Osteoblast (primary cell): ENCODE results near the gene RAB4A. TPM values are rescaled to one million over a fixed set of nuclear protein-coding genes. Genes with fewer than 3 reads are reported as not detected.
A peak's percentile ranks its signal among the peaks of the same experiment; 100 is the strongest.

ENCODE experiments used
- DNase-seq: peaks from one replicate; pipeline ENCODE4 v3.0.0; 2011; ENCODE audit warnings: low spot score, mixed read lengths; ENCODE audit not compliant: insufficient read length; ENCODE audit errors: missing footprints
- H2AFZ ChIP-seq: 2 replicates; pipeline ENCODE4 v1.6.0; 2011; ENCODE audit warnings: mild to moderate bottlenecking, low read length
- H3K27ac ChIP-seq: 2 replicates; pipeline ENCODE4 v1.5.1; 2011; ENCODE audit warnings: mild to moderate bottlenecking, low read depth, low read length, moderate library complexity
- H3K27me3 ChIP-seq: 2 replicates; pipeline ENCODE4 v1.6.0; 2012; ENCODE audit warnings: mild to moderate bottlenecking, control low read depth, inconsistent platforms, low read length, moderate library complexity; ENCODE audit not compliant: insufficient read depth
- H3K36me3 ChIP-seq: 2 replicates; pipeline ENCODE4 v1.5.1; 2011; ENCODE audit warnings: mild to moderate bottlenecking, low read length, control low read depth, moderate library complexity; ENCODE audit not compliant: insufficient read depth
- H3K4me1 ChIP-seq: 2 replicates; pipeline ENCODE4 v1.5.1; 2011; ENCODE audit warnings: mild to moderate bottlenecking, low read length, control low read depth, moderate library complexity; ENCODE audit not compliant: insufficient read depth
- H3K4me2 ChIP-seq: 2 replicates; pipeline ENCODE4 v1.6.0; 2011; ENCODE audit warnings: mild to moderate bottlenecking, low read length; ENCODE audit not compliant: insufficient read depth
- H3K4me3 ChIP-seq: fragments of 200-600 bp; sonication (generic); 3 replicates; pipeline ENCODE4 v1.5.1; 2012; ENCODE audit warnings: mild to moderate bottlenecking, low read length, inconsistent platforms; ENCODE audit not compliant: insufficient read depth
- H3K79me2 ChIP-seq: 2 replicates; pipeline ENCODE4 v1.6.0; 2012; ENCODE audit warnings: mild to moderate bottlenecking, low read length, control low read depth, inconsistent platforms; ENCODE audit not compliant: insufficient read depth
- H3K9me3 ChIP-seq: 2 replicates; pipeline ENCODE4 v1.5.1; 2011; ENCODE audit warnings: low read depth, low read length, control low read depth
- H4K20me1 ChIP-seq: 2 replicates; pipeline ENCODE4 v1.6.0; 2012; ENCODE audit warnings: mild to moderate bottlenecking, low read length, control low read depth; ENCODE audit not compliant: insufficient read depth
- total RNA-seq: library from RNA; depleted of rRNA; stranded (reverse); fragments of >200 nt; gene quantifications from 2 replicates; pipeline ENCODE4 v1.2.3, GENCODE V29; 2012
- TF ChIP-seq, protein P1 (sequence below): IDR thresholded peaks from 2 replicates; pipeline ENCODE4 v1.5.1; 2011; ENCODE audit warnings: mild to moderate bottlenecking, low read depth, low read length, moderate library complexity; ENCODE audit errors: extremely low read depth

Gene RAB4A
- total RNA-seq, 1 donor, result 19.9 TPM

DNA sequence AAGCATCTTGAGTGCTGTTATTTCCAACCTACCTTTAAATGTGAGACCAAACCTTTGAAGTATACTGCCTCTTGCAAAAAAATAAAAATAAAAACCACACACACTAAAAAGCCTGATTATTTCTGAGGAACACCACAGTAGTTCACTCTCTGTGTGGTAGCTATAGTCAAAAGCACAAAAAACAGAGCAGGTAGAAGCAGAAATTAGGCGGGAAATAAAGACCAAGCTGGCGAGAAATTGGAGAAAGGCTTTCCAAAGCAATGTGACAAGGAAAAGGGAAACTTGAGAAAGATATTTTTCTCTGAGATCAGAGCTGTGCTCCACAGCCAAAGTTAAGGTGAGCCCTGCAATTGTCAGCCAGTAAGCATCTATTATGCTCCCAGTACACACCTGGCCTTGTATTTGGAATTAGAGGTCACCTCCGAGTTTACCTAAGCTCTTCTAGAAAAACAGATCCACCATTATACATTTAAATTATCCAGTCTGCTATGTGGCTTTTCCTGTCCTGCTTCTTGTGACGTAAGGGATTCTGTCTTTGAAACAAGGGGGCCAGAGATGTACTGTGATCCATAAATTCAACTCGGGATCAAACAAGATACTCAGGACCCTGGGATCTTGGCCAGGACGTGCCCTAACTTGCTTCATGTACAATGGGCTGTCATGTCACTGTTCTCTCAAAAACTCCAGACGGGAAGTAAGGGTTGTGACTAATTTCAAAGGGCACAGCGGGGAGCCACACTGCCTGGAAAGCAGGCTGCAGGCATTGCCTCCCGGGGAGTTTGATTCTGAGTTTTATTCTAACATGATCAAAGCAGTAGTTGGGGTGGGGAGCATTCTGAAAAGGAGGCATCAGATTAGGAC lies 39.8 kb upstream of the RAB4A start:
- Histone ChIP-seq H3K79me2 (no peaks in the 10 kb centered on the region), H3K4me2 (no peak overlapping the region), H3K27ac (no peak overlapping the region), H3K9me3 (no peaks in the 10 kb centered on the region), H3K36me3 (no peaks in the 10 kb centered on the region), H3K4me3 (no peak overlapping the region), H2AFZ (no peak overlapping the region), H3K4me1 (no peaks in the 10 kb centered on the region), H4K20me1 (no peaks in the 10 kb centered on the region), H3K27me3 (peaks cover 13% of the 10 kb centered on the region)
- DNase-seq, result no peak
- TF ChIP-seq, protein P1, sequence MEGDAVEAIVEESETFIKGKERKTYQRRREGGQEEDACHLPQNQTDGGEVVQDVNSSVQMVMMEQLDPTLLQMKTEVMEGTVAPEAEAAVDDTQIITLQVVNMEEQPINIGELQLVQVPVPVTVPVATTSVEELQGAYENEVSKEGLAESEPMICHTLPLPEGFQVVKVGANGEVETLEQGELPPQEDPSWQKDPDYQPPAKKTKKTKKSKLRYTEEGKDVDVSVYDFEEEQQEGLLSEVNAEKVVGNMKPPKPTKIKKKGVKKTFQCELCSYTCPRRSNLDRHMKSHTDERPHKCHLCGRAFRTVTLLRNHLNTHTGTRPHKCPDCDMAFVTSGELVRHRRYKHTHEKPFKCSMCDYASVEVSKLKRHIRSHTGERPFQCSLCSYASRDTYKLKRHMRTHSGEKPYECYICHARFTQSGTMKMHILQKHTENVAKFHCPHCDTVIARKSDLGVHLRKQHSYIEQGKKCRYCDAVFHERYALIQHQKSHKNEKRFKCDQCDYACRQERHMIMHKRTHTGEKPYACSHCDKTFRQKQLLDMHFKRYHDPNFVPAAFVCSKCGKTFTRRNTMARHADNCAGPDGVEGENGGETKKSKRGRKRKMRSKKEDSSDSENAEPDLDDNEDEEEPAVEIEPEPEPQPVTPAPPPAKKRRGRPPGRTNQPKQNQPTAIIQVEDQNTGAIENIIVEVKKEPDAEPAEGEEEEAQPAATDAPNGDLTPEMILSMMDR, result no peak

DNA sequence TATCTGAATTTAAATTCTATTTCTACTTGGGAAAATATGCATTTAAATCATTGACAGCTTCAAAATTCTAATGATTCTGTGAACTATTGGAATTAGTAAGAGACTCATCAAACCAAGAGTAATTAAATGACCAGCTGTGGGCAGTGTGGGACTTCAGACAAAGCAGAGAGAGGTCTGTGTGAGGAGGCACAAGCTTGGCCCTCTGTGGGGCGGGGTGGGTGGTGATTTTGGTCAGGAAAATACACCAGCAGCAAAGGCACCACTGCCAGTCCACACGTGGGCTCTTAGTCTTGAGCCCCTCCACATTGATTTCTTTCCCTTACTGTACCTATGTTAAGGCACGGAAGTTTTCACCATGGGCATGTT lies 39.2 kb upstream of the RAB4A start:
- no peak overlapping the region for H3K4me2 ChIP-seq
- no peak overlapping the region for H3K4me3 ChIP-seq
- no peak for DNase-seq

DNA sequence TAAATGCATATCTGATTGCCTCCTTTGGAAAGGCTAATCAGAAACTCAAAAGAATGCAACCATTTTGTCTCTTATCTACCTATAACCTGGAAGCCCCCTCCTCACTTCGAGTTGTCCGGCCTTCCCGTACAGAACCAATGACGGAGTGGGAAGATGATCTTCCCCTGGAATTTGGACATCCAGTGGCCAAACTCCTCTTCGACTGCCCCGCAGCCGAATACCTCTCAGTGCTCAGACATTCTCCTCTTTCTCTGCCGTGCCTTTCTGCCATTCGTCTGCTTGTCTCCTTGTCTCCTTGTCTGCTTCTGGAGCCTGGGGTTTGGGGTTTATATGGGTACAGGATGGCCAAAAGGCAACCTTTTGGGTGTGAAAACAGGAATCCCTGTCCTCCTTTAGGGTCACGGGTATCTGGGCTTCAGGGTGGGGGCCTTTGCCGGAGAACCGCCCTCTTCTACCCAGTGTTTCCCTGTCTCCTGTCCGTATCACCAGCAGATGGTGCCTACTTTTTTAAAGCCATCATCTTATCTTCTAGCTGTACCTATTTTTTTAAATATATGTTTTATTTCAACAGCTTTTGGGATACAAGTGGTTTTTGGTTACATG lies 35.9 kb upstream of the RAB4A start:
- TF ChIP-seq, protein P1, result no peak
- H3K9me3 ChIP-seq, result no peaks in the 10 kb centered on the region
- no peaks in the 10 kb centered on the region for H3K36me3 ChIP-seq
- peaks cover 2% of the 10 kb centered on the region for H3K4me1 ChIP-seq
- no peak overlapping the region for H3K27ac ChIP-seq
- H3K4me3 ChIP-seq, result no peak overlapping the region
- H3K79me2 ChIP-seq, result no peaks in the 10 kb centered on the region
- H4K20me1 ChIP-seq, result no peaks in the 10 kb centered on the region
- no peak overlapping the region for H3K4me2 ChIP-seq
- no peak for DNase-seq
- peaks cover 5% of the 10 kb centered on the region for H3K27me3 ChIP-seq
- no peak overlapping the region for H2AFZ ChIP-seq

More for the DNA sequence above, 39.2 kb upstream of the RAB4A start:
- Histone ChIP-seq H3K79me2 (no peaks in the 10 kb centered on the region), H4K20me1 (no peaks in the 10 kb centered on the region), H3K9me3 (no peaks in the 10 kb centered on the region), H2AFZ (no peak overlapping the region), H3K27ac (no peak overlapping the region), H3K36me3 (no peaks in the 10 kb centered on the region), H3K27me3 (peaks cover 13% of the 10 kb centered on the region), H3K4me1 (no peaks in the 10 kb centered on the region)
- TF ChIP-seq, protein P1, result no peak

DNA sequence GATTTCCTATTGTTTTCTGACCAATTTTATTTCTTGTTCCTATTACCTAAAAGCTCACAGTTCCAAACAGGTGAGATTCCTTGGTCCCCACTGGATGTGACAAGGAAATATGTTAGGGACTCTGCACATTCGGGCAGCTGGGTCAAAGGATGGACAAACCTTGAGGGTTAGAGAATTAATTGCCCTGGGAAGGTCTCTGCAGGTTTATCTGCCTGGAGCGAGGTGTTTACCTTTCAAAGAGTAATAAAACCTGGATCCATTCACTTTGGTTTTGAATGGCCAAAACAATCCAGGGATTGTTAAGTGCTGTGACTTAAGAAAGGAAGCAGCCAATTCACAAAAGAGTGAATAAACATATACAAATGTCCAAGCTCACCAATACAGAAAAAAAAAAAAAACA lies 33.6 kb upstream of the RAB4A start:
- Histone ChIP-seq H3K36me3 (no peaks in the 10 kb centered on the region), H3K4me2 (no peak overlapping the region), H3K4me3 (no peak overlapping the region), H3K4me1 (peaks cover 2% of the 10 kb centered on the region), H2AFZ (no peak overlapping the region), H3K79me2 (no peaks in the 10 kb centered on the region), H3K9me3 (no peaks in the 10 kb centered on the region), H3K27ac (no peak overlapping the region), H4K20me1 (no peaks in the 10 kb centered on the region), H3K27me3 (peaks cover 3% of the 10 kb centered on the region)
- TF ChIP-seq, protein P1, result no peak
- DNase-seq, result peak; percentile 61
